ENCODE results near the gene MYH10.

MYH10 gene

DNA sequence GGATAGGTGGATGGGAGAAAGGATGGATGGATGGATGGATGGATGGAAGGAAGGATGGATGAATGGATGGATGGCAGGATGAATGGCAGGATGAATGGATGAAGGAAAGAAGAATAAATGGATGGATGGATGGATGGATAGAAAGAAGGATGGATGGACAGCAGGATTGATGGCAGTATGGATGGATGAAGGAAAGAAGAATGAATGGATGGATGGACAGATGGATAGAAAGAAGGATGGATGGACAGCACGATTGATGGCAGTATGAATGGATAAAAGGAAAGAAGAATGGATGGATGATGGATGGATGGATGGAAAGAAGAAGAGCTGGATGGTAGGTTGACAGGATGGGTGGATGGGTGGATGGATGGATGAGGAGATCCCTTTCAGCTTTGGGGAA, 9.2 kb upstream of the MYH10 start:
- ATAC-seq = no peak
- no peak for TF ChIP-seq GLIS3 (CRISPR knock-in tag; IDR thresholded peaks at IDR 0.05)
- no peak for TF ChIP-seq ZNF565 (CRISPR knock-in tag; conservative IDR thresholded peaks at IDR 0.05; ENCODE audit: low read depth)
- TF ChIP-seq, protein P1, sequence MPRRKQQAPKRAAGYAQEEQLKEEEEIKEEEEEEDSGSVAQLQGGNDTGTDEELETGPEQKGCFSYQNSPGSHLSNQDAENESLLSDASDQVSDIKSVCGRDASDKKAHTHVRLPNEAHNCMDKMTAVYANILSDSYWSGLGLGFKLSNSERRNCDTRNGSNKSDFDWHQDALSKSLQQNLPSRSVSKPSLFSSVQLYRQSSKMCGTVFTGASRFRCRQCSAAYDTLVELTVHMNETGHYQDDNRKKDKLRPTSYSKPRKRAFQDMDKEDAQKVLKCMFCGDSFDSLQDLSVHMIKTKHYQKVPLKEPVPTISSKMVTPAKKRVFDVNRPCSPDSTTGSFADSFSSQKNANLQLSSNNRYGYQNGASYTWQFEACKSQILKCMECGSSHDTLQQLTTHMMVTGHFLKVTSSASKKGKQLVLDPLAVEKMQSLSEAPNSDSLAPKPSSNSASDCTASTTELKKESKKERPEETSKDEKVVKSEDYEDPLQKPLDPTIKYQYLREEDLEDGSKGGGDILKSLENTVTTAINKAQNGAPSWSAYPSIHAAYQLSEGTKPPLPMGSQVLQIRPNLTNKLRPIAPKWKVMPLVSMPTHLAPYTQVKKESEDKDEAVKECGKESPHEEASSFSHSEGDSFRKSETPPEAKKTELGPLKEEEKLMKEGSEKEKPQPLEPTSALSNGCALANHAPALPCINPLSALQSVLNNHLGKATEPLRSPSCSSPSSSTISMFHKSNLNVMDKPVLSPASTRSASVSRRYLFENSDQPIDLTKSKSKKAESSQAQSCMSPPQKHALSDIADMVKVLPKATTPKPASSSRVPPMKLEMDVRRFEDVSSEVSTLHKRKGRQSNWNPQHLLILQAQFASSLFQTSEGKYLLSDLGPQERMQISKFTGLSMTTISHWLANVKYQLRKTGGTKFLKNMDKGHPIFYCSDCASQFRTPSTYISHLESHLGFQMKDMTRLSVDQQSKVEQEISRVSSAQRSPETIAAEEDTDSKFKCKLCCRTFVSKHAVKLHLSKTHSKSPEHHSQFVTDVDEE (CRISPR knock-in tag; IDR thresholded peaks at IDR 0.05) = no peak
- TF ChIP-seq CSDC2 (CRISPR knock-in tag; IDR thresholded peaks at IDR 0.05) = no peak
- TF ChIP-seq ZNF70 (CRISPR knock-in tag; IDR thresholded peaks at IDR 0.05) = no peak
- no peak for TF ChIP-seq ESRRG (CRISPR knock-in tag; IDR thresholded peaks at IDR 0.05)
- no peak for TF ChIP-seq TOX (CRISPR knock-in tag; IDR thresholded peaks at IDR 0.05; ENCODE audit: borderline replicate concordance)
- TF ChIP-seq OSR1 (CRISPR knock-in tag; IDR thresholded peaks at IDR 0.05) = no peak
- TF ChIP-seq, protein P2, sequence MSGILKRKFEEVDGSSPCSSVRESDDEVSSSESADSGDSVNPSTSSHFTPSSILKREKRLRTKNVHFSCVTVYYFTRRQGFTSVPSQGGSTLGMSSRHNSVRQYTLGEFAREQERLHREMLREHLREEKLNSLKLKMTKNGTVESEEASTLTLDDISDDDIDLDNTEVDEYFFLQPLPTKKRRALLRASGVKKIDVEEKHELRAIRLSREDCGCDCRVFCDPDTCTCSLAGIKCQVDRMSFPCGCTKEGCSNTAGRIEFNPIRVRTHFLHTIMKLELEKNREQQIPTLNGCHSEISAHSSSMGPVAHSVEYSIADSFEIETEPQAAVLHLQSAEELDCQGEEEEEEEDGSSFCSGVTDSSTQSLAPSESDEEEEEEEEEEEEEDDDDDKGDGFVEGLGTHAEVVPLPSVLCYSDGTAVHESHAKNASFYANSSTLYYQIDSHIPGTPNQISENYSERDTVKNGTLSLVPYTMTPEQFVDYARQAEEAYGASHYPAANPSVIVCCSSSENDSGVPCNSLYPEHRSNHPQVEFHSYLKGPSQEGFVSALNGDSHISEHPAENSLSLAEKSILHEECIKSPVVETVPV (CRISPR knock-in tag; IDR thresholded peaks at IDR 0.05) = no peak
- TF ChIP-seq ARNTL (CRISPR knock-in tag; IDR thresholded peaks at IDR 0.05; ENCODE audit: borderline replicate concordance, low read depth) = no peak
- TF ChIP-seq ZC3H10 (CRISPR knock-in tag; IDR thresholded peaks at IDR 0.05) = no peak
- TF ChIP-seq, protein P3, sequence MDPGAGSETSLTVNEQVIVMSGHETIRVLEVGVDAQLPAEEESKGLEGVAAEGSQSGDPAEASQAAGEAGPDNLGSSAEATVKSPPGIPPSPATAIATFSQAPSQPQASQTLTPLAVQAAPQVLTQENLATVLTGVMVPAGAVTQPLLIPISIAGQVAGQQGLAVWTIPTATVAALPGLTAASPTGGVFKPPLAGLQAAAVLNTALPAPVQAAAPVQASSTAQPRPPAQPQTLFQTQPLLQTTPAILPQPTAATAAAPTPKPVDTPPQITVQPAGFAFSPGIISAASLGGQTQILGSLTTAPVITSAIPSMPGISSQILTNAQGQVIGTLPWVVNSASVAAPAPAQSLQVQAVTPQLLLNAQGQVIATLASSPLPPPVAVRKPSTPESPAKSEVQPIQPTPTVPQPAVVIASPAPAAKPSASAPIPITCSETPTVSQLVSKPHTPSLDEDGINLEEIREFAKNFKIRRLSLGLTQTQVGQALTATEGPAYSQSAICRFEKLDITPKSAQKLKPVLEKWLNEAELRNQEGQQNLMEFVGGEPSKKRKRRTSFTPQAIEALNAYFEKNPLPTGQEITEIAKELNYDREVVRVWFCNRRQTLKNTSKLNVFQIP (CRISPR knock-in tag; IDR thresholded peaks at IDR 0.05; ENCODE audit: borderline replicate concordance, low read depth) = no peak
- TF ChIP-seq SNAI2 (CRISPR knock-in tag; IDR thresholded peaks at IDR 0.05) = no peak

DNA sequence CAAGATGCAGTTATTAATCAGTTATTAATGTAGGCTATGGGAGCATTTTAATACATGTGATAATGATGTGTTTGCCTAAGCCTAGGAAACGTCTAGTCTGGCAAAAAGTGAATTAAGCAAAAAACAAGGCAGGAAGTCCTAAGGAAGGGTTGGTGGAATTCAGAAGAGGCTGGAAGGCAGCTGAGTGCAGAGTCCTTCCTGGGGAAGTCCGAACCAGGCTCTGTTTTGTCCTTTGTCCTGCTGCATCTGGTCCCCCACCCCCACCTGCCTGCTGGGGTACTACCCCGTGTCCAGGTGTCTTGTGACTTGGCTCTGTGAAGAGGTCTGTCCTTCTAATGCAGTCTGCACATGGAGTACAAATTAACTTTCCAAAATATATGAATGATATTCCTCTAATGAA, 1.5 kb upstream of the MYH10 start:
- ATAC-seq = no peak
- TF ChIP-seq ESRRG (CRISPR knock-in tag; IDR thresholded peaks at IDR 0.05) = no peak
- no peak for TF ChIP-seq PPARA (CRISPR knock-in tag; IDR thresholded peaks at IDR 0.05; ENCODE audit: borderline replicate concordance)

DNA sequence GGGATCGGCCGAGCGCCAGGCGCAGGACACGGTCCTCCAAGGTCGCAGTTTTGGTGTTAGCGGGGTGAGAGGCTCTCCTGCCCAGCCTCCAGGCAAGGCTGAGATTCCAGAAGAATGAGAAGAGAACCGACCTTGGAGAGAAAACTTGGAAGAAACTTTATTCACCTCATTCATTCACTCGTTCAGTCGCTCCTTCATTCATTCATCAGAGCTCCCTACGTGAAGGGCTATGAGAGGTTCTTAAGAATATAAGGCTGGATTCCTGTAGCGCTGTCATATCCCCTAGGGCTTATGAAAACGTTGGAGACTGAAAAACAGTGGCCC, 991 bp upstream of the MYH10 start:
- TF ChIP-seq, protein P3 (CRISPR knock-in tag; IDR thresholded peaks at IDR 0.05; ENCODE audit: borderline replicate concordance, low read depth) = no peak
- TF ChIP-seq, protein P1 (CRISPR knock-in tag; IDR thresholded peaks at IDR 0.05) = no peak
- TF ChIP-seq ZC3H10 (CRISPR knock-in tag; IDR thresholded peaks at IDR 0.05) (no peak), GLIS3 (CRISPR knock-in tag; IDR thresholded peaks at IDR 0.05) (no peak), BACH2 (CRISPR knock-in tag; IDR thresholded peaks at IDR 0.05; ENCODE audit: borderline replicate concordance) (no peak), ARNTL (CRISPR knock-in tag; IDR thresholded peaks at IDR 0.05; ENCODE audit: borderline replicate concordance, low read depth) (no peak), RARB (CRISPR knock-in tag; IDR thresholded peaks at IDR 0.05) (no peak), CSDC2 (CRISPR knock-in tag; IDR thresholded peaks at IDR 0.05) (no peak), ESRRG (CRISPR knock-in tag; IDR thresholded peaks at IDR 0.05) (no peak)
- TF ChIP-seq, protein P4, sequence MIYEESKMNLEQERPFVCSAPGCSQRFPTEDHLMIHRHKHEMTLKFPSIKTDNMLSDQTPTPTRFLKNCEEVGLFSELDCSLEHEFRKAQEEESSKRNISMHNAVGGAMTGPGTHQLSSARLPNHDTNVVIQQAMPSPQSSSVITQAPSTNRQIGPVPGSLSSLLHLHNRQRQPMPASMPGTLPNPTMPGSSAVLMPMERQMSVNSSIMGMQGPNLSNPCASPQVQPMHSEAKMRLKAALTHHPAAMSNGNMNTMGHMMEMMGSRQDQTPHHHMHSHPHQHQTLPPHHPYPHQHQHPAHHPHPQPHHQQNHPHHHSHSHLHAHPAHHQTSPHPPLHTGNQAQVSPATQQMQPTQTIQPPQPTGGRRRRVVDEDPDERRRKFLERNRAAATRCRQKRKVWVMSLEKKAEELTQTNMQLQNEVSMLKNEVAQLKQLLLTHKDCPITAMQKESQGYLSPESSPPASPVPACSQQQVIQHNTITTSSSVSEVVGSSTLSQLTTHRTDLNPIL (CRISPR knock-in tag; IDR thresholded peaks at IDR 0.05; ENCODE audit: low read depth) = no peak
- no peak for ATAC-seq
